ENCODE results near the gene RAB17.

RAB17 gene

GRCh38 chr2:237617587-237617982 is 27.1 kb upstream of the RAB17 start:
- no peak for DNase-seq (ENCODE audit: low read depth)
- H3K4me3 ChIP-seq (ENCODE audit: low read depth, low read length) = no peak overlapping the region
- TF ChIP-seq CTCF (IDR thresholded peaks at IDR 0.05; ENCODE audit: low read depth, low read length) (no peak), MAX (IDR thresholded peaks at IDR 0.05; ENCODE audit: low read depth, low read length) (no peak), MYC (IDR thresholded peaks at IDR 0.05; ENCODE audit: low read depth, low read length) (no peak), POLR2A (IDR thresholded peaks at IDR 0.05; ENCODE audit: extremely low read depth, insufficient read length) (no peak)

GRCh38 chr2:237616734-237617586 is 26.4 kb upstream of the RAB17 start:
- no peak for TF ChIP-seq CTCF (IDR thresholded peaks at IDR 0.05; ENCODE audit: low read depth, low read length)
- TF ChIP-seq MAX (IDR thresholded peaks at IDR 0.05; ENCODE audit: low read depth, low read length) = no peak
- TF ChIP-seq POLR2A (IDR thresholded peaks at IDR 0.05; ENCODE audit: extremely low read depth, insufficient read length) = no peak
- TF ChIP-seq MYC (IDR thresholded peaks at IDR 0.05; ENCODE audit: low read depth, low read length) = no peak
- DNase-seq (ENCODE audit: low read depth) = no peak
- no peak overlapping the region for H3K4me3 ChIP-seq (ENCODE audit: low read depth, low read length)

GRCh38 chr2:237616373-237616733 is 25.8 kb upstream of the RAB17 start:
- TF ChIP-seq MAX (IDR thresholded peaks at IDR 0.05; ENCODE audit: low read depth, low read length) (no peak), CTCF (IDR thresholded peaks at IDR 0.05; ENCODE audit: low read depth, low read length) (no peak), MYC (IDR thresholded peaks at IDR 0.05; ENCODE audit: low read depth, low read length) (no peak), POLR2A (IDR thresholded peaks at IDR 0.05; ENCODE audit: extremely low read depth, insufficient read length) (no peak)
- no peak for DNase-seq (ENCODE audit: low read depth)
- no peak overlapping the region for H3K4me3 ChIP-seq (ENCODE audit: low read depth, low read length)

- H3K4me3 ChIP-seq (ENCODE audit: low read depth, low read length) = no peak overlapping the region
- DNase-seq (ENCODE audit: low read depth) = no peak
- TF ChIP-seq CTCF (IDR thresholded peaks at IDR 0.05; ENCODE audit: low read depth, low read length) (no peak), MYC (IDR thresholded peaks at IDR 0.05; ENCODE audit: low read depth, low read length) (no peak), POLR2A (IDR thresholded peaks at IDR 0.05; ENCODE audit: extremely low read depth, insufficient read length) (no peak), MAX (IDR thresholded peaks at IDR 0.05; ENCODE audit: low read depth, low read length) (no peak)
These were observed 25.2 kb upstream of the RAB17 start for GRCh38 chr2:237615631-237616249.

GRCh38 chr2:237614151-237614720 is 23.7 kb upstream of the RAB17 start:
- TF ChIP-seq POLR2A (IDR thresholded peaks at IDR 0.05; ENCODE audit: extremely low read depth, insufficient read length) = no peak
- peak; percentile 39 for TF ChIP-seq MYC (IDR thresholded peaks at IDR 0.05; ENCODE audit: low read depth, low read length)
- TF ChIP-seq CTCF (IDR thresholded peaks at IDR 0.05; ENCODE audit: low read depth, low read length) = peak; percentile 22
- peak; percentile 24; the same call in 1 of the 2 replicates for TF ChIP-seq MAX (IDR thresholded peaks at IDR 0.05; ENCODE audit: low read depth, low read length)
- peak; percentile 82 for DNase-seq (ENCODE audit: low read depth)
- no peak overlapping the region for H3K4me3 ChIP-seq (ENCODE audit: low read depth, low read length)
